ENCODE data around the gene TRIM14.
"Not testable (repeated sequence)": the region's sequence is repeated elsewhere in the genome, so short reads cannot be mapped to it uniquely, and the experiment has no call there.

Gene TRIM14

DNA sequence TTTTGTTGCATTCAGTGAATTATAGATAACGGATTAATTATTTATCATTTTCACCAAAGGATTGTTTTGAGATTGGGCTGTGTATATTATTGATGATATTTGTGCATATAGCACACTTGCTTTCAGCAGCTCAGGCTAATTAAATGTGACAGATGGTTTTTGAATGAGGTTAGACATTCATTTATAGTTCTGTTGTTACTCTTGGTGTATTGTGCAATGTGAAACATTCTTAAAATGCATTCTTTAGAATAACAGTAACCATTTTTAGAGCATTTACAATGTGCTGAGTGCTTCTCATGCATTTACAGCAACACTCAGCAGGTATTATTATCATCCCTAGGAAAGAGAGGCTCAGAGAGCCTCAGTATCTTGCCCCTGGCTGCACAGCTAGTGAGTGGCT is 38.7 kb downstream of the TRIM14 start:
- DNase-seq: peak; percentile 77

DNA sequence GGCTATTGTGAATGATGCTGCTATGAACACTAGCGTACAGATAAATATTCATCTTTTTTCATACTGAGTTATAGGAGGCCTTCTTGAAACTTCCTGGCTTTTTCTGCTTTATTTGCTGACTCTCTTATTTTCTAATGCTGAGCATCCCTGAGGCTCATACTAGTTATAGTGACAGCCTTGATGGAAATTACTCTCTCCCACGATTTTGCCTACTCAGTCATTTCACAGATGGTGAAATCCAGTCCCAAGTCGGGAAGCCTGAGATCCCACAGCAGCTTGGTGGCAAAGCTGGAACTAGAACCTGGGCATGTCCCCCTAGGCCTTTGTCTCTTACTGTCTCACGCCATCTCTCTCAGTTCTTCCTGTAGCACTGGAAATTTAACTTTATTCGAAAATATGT is 40.1 kb downstream of the TRIM14 start:
- no peak for DNase-seq

DNA sequence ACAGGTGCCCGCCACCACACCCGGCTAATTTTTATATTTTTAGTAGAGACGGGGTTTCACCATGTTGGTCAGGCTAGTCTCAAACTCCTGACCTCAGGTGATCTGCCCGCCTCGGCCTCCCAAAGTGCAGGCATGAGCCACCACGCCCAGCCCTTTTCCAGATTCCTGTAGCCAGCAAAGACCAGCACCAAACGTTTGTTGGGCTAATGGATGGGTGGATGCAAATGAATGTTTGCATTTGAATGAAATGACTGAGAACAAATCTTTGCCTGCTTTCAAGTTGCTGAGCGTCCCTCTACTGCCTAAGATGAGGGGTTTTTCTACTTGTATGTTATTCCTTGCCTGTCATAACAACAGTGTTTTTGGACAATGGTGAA is 42.5 kb downstream of the TRIM14 start:
- DNase-seq: not testable (repeated sequence)

DNA sequence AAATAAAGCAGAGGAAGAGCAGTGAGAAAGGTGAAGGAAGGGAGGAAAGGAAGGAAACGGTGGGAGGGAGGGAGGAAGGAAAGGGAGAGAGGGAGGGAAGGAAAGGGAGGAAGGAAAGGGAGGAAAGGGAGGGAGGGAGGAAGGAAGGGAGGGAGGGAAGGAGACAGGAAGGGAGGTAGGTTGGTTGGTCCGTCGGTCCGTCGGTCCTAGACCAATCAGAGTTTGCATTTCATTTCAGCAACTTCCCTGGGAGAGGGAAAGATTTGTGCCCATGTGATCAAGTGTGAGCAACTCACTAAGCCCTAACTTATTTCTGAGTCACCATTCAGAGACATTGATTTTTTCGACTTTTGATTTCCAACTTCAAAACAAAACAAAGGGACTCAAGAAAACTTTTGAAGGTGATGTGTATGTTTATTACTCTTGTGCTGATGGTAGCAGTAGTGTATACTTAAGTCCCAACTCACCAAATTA is 43.7 kb downstream of the TRIM14 start:
- no peak for DNase-seq

- peak; percentile 87 for DNase-seq
Observed at GRCh38 chr9:98074115-98074990, 44.7 kb downstream of the TRIM14 start.

- DNase-seq: no peak
Observed at GRCh38 chr9:98071737-98072136, 47.3 kb downstream of the TRIM14 start.

DNA sequence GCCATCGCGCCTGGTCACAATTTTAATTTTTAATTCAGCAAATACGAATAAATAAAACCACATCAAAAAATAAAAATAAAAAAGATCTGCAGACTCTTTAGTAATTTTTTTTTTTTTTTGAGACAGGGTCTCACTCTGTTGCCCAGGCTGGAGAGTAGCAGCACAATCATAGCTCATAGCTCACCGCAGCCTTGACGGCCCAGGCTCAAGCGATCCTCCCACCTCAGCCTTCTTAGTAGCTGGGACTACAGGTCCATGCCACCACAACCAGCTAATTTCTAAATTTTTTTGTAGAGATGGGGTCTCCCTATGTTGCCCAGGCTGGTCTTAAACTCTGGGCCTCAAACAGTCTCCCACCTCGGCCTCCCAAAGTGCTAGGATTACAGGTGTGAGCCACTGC is 48.3 kb downstream of the TRIM14 start:
- no peak for DNase-seq

DNA sequence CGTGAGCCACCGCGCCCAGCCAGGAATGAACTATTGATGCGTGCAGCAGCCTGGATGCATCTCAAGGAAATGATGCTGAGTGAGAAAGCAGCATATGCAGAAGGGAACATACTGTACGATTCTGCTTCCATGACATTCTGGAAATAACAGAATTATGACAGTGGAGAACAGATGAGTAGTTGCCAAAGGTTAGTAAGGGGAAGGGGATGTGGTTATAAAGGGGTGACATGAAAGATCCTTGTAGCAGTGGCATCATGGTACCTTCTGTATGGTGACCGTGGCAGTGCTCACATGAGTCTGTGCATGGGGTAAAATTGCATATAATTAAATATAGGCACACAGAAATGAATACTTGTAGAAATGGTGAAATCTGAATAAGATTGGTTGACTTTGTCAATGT is 49.5 kb downstream of the TRIM14 start:
- no peak for DNase-seq

GRCh38 chr9:98067184-98067583 is 51.8 kb downstream of the TRIM14 start:
- DNase-seq: no peak

- DNase-seq: no peak
Observed at GRCh38 chr9:98066235-98066634, 52.8 kb downstream of the TRIM14 start.

- no peak for DNase-seq
Observed at GRCh38 chr9:98064623-98065392, 54.2 kb downstream of the TRIM14 start.

GRCh38 chr9:98062161-98062560 is 56.9 kb downstream of the TRIM14 start:
- DNase-seq: no peak

GRCh38 chr9:98057138-98057799 is 61.8 kb downstream of the TRIM14 start:
- DNase-seq: peak; percentile 72

DNA sequence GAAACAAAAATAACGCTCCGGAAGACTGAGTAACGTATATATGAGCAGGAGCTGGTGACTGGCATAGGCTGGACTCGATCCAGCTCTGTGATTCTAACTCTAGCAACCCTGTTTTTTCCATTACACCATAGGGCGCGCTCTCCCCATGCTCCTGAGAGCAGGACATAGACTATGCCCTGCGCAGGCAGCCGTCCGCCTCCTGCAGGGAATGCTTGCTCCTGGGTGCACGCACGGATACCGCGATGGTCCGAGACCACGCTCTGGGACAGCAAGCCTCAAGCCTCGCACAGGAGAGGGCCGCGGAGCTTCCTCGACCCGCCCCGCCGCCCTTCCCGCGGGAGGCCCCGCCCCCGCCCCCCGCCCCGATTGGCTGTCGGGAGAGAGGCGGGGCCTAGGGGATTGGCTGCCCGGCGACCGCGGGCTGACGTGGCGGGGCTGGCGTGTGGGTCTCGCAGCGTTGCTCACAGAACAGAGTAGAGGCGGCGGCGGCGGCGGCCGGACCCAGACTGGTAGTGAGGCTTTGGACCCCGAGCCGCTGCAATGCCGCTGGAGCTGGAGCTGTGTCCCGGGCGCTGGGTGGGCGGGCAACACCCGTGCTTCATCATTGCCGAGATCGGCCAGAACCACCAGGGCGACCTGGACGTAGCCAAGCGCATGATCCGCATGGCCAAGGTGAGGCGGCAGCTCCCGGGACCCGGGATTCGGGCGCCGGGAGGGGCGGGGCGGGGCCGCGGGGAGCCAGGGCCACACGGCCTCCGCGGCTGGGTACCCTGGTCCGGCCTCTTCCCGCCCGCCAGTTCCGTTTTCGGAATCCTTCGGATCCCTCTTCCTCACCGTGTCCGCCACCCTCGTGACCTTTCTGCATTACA is 62.5 kb downstream of the TRIM14 start, which contains the start of gene NANS:
Gene NANS (plus strand): TSS at position 464 of the 869 bp plus-strand sequence. CDS start 77 bp downstream, at position 541.
- DNase-seq: peak; percentile 94

DNA sequence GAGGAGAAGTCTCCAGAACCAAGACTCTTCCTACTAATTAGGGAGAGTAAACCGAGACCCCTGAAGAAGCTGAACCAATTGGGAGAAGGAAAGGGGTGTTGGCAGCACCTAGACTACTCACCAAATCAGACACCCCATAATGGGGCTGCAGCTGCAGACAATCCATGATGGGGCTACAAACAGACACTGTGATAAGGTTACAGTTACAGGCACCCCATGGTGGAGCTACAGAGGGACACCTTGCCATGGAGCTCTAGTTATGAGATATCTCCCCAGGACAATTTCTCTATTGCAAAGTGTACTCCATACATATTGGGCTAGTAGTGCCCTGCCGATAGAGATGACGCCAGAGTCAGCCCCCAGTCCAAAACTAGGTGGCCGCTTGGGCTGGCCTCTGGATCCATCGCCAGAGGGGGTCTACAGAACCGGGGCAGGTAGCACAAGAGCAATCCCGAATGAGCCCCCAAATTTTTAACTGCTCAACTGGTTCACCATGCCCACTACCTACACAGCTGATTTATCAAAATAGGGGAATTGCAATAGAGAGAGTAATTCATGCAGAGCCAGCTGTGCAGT is 64.6 kb downstream of the TRIM14 start:
- DNase-seq: no peak

GRCh38 chr9:98050351-98050750 is 68.7 kb downstream of the TRIM14 start:
- no peak for DNase-seq

GRCh38 chr9:98049288-98050072 is 69.5 kb downstream of the TRIM14 start:
- DNase-seq: no peak

DNA sequence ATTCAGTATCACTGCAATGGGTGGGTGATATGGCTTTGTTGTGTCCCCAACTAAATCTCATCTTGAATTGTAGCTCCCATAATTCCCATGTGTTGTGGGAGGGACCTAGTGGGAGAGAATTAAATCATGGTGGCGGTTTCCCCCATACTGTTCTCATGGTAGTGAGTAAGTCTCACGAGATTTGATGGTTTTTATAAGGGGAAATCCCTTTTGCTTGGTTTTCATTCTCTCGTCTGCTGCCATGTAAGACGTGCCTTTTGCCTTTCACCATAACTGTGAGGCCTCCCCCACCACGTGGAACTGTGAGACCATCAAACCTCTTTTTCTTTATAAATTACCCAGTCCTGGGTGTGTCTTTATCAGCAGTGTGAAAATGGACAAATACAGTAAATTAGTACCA is 72.0 kb downstream of the TRIM14 start:
- no peak for DNase-seq

GRCh38 chr9:98046180-98046543 is 72.9 kb downstream of the TRIM14 start:
- no peak for DNase-seq

GRCh38 chr9:98045234-98046179 is 73.5 kb downstream of the TRIM14 start:
- no peak for DNase-seq

Data from eye (tissue), 1 donor.